Ecto neural progenitor cell (in vitro differentiated cells): ENCODE data around the gene FLRT1.

Experiments
- DNase-seq: peaks from one replicate; pipeline ENCODE4 v3.0.0-alpha.2; 2018; ENCODE audit warnings: low spot score

FLRT1 gene

DNA sequence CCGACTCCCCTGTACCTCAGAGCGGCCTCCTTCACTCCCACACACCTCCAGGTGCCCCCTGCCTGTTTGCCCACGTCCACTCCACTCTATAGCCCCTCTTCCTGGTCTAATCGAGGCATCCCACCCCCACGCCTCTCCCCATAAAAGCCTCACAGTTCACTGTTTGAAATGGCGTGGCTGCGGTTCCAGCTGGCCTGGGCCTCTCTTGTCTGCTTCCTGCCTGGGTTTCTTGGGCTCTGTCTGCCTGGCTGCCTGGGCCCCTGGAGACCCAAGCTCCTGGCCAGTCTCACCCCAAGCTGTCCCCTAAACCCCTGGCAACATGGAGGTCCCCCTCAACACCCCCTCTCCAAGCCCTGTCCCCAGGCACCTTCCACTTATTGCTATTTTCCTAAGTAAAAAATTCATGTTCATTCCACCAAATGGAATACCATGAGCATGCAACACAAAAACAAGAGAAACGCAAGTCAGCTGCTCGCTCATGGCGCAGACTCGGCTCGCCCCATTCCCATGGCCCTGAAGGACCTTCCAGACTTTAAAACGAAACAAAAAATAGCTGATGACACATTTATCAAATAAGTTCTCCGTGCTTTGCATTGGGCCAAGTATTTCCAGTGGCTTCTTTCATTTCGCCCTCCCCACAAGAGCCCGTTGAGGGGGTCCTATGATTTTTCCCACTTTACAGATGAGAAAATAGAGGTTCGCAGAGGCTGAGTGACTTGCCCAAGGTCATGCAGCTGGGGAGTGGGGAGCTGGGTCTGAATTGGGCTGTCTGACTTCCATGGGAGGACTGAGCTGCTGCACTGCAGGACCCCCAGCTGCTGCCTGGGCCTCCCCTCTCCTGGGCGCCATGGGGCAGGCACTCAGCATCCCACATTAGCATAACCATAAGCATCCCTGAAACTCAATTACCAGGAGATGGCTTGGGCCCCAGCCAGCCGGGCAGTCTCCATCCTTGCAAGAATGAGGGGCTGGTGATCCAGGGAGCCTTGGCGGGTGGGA lies 11.7 kb upstream of the FLRT1 start:
- DNase-seq: no peak

DNA sequence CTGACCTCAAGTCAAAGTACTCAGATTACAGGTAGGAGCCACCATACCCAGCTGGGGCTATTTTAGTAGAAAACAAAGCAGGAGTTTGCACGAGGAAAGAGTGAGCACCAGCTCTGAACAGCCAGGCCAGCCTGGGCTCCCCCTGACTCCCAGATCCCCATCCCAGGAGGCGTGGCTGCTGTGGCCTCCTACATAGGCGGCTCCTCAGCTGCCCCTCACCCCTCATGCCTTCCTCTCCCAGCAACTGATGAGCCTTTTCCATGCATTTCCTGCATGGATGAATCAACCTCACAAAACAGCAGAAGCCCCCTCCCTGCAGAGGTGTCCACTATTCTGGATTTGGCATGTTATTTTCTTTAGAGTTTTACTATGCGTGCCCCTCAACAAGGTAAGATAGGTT lies 10.5 kb upstream of the FLRT1 start:
- no peak for DNase-seq

GRCh38 chr11:64026575-64027205 lies 9.0 kb upstream of the FLRT1 start:
- DNase-seq: no peak

GRCh38 chr11:64027651-64028397 lies 7.9 kb upstream of the FLRT1 start:
- no peak for DNase-seq

GRCh38 chr11:64028398-64029115 lies 7.2 kb upstream of the FLRT1 start:
- DNase-seq: peak; percentile 92

DNA sequence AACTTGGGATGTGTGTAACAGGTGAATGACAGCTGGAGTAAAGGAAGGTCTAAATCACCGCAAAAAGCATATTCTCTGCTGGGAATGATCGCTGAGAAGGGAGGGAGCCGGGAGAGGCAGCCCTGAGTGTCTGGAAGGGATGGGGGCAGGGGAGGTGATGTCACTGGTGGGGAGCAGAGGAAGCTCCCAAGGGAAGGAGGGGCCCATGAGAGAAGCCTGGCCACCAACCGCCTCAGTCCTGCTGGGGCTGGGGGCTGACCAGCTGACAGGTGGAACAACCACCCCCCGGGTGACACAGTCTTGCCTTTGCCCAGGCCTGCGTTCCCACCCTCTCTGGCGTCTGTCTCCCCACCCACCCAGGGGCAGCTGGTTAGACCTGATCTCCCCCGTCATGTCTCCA lies 6.0 kb upstream of the FLRT1 start:
- DNase-seq: no peak

DNA sequence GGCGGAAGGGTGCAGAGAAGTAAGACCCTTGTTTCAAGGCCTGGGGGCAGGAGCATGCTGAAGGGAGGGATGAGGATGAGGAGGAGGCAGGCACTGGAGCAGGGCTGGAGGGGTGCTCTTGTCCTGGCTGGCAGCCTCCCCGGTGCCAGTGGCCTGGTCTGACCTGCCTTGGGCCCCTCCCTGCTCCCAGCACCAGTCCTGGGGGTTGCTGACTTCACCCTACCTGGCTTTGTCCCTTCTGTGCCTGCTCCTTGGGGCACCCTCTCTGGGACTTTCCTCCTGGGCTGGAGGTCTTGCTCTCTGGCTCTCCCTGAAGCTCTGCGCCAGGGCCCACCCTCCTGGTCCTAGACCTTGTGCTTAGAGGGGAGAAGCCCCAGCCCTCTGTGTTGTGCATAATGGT lies 4.7 kb upstream of the FLRT1 start:
- no peak for DNase-seq

- DNase-seq: no peak
These were observed 3.7 kb upstream of the FLRT1 start for GRCh38 chr11:64032050-64032449.

DNA sequence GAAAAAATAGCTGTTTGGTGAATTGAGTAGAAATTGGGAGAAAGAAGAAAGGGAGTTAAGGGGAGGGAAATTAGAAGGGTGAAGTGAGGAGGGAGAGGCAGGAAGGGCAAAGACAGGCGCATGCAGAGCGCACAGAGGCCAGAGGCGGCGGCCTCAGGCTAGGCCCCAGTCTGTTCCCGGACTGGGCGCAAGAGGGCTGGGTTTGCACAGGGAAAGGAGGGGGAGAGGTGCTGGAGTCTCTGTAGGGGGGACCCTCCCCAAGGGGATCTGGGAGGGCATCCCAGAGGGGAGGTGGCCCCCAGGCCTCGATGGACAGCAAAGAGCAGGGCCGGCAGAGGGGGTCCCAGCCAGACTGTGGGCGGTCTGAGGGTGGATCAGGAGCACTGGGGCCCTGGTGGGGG lies 1.3 kb upstream of the FLRT1 start:
- peak; percentile 66 for DNase-seq

DNA sequence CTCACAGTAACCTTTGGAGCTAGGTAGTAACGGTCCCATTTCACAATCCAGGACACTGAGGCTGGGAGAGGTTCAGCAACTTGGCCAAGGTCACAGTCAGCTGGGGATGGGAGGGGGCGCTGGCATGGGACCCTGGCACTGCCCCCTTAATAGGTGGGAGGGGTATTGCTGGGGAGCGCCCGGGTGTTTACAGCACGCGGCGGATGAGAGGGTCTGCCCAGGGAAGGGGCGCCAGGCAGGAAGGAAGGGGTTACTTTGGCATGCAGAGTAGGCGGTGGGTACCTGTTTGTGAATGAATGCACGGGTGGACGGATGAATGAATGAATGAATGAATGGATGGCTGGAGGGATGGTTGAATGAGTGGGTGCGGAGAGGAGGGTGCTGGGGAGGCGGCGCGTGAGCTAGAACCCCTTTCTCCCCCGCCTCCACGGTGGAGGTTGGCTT lies 628 bp upstream of the FLRT1 start:
- no peak for DNase-seq

DNA sequence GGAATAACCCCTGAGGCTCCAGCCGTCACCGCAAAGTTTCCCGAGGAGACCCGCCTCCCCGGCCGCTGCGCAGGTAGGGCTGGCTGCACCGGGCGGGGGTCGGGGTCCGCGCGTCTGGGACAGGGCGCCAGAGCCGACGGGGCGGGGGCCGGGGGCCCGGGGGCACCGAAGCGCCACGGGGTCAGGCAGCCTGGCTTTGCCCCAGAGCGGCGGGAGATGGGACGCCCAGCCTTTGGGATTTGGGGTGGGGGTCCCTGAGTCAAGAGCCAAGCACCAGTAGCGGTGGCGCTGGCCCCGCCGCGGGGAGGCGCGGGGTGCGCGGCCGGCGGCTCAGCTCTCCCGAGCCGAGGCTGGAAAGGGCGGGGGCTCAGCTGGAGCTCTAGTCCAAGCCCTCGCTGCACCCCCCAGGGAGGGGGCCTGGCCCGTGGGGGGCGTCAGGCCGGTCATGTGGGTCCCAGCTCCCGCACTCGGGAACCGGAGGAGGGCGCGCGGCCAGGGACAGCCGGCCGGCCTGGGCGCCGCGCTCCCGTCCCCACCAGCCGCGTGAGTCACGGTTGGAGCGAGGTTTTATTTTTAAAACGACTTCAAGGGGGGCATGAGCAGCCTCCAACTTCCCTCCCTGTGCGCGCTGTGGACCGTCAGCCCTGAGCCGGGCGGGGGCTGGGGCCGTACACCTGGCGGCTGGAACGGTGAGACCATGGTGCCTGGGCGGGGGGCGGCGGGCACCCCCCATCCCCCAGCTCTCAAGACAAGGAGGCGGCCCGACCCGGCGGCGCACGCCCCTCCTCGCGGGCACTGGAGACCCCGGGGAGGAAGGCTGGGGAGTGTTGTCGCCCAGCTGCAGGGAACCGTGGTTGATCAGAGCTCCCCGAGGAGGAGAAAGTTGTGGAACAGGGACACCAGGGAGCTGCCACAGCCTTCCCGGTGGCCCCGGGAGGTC lies 626 bp downstream of the FLRT1 start:
- peak; percentile 66 for DNase-seq

DNA sequence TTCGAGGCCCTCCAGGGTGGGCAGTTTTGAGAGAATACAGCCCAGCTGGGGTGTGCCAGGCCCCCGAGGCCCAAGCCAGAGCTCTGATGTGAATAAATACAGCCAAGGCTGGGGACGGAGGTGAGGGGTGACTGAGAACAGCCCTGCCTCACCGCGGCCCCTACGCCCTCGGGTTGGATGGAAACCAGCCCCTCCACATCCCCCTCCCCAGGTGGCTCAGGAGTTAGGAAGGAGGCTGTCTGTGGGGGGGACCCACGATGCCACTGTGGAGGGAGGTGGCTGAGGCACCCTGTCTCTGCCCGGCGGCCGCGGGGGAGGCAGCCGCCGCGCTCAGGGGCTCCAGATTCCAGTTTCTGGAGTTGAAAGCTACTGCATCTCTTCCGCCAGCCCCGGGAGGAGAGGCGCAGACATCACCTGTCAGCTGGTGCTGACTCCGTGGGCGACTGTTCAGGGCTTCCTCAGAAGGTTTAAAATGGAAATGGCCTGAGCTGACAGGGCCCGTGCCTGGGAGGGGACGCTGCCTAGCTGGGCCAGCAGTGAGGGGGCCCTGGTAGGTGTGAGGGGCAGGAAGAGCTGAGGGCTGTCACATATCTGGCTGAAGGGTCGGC lies 1.4 kb downstream of the FLRT1 start:
- DNase-seq: no peak

- no peak for DNase-seq
These were observed 2.8 kb downstream of the FLRT1 start for GRCh38 chr11:64038500-64038899.

GRCh38 chr11:64039012-64039665 lies 3.4 kb downstream of the FLRT1 start:
- DNase-seq: no peak

DNA sequence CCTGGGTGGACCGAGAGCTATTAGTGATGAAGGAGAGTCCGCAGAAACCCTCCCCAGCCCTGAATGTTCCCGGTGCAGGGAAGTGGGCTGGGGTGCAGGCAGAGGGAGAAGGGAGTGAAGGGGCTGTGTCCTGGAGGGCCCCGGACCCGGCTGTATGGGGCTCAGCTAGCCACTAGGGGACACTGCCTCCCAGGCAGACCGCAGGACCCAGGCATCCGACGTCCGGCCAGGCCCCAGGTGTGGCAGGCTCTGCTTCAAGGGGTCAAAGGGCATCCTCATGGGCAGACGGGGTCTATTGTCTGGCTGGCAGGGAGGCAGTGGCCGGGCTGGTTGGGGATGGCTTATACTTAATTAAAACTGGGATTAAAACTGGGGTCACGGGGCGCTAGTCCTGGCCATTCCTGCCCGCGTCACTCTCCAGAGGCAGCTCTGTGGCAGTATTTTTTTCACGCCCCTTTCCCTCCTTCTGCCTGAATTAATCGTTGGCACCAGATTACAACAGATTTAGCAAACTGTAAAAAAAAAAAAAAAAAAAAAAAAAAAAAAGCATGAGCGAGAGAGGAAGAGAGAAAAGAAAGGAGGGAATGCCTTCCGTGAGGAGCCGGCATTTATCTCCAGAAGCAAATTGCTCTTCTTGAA lies 5.1 kb downstream of the FLRT1 start:
- peak; percentile 80 for DNase-seq

DNA sequence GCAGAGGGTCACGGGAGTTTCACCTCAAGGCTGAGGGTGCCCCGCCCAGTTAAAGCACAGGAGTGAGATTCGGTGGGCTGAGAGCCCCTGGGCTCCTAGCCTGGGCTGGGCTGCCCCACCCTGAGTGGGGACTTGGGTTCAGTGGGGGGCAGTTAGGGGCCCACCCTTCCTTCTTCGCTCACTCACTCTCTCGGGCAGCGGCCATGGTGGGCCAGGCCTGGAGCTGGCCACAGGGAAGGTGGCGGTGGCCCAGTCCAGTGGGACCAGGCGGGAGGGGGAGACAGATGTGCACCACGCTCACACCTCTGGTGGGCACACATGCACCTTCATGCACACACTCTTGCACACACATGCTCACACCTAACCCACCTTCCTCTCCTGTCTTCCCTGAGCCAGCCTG lies 6.1 kb downstream of the FLRT1 start:
- no peak for DNase-seq

GRCh38 chr11:64042301-64042700 lies 6.6 kb downstream of the FLRT1 start:
- no peak for DNase-seq

- DNase-seq: no peak
These were observed 7.8 kb downstream of the FLRT1 start for GRCh38 chr11:64043545-64043944.

GRCh38 chr11:64044730-64045393 lies 9.1 kb downstream of the FLRT1 start:
- no peak for DNase-seq
